K562 (cell line): Measurements from ENCODE around the gene RABEPK. TPM values are rescaled to one million over a fixed set of nuclear protein-coding genes. Genes with fewer than 3 reads are reported as not detected.
A peak's percentile ranks its signal among the peaks of the same experiment; 100 is the strongest.

Experiments used
- CCAR2 ChIP-seq: fragments of 200-400 bp; formaldehyde crosslinking; IDR thresholded peaks from 2 replicates; pipeline ENCODE4 v1.6.1; 2017; ENCODE audit warnings: mild to moderate bottlenecking, low read depth, low read length
- FOXP1 ChIP-seq: sonication (generic); formaldehyde crosslinking; IDR thresholded peaks from 2 replicates; pipeline ENCODE4 v1.8.0; 2022; ENCODE audit warnings: mild to moderate bottlenecking, missing genetic modification reagents
- GTF2A2 ChIP-seq: IDR thresholded peaks from 2 replicates; pipeline ENCODE4 v1.6.1; 2016; ENCODE audit warnings: mild to moderate bottlenecking, missing genetic modification characterization, missing compliant biosample characterization
- KLF1 ChIP-seq: fragments of 450-650 bp; IDR thresholded peaks from 2 replicates; pipeline ENCODE4 v1.6.1; 2016; ENCODE audit warnings: missing genetic modification characterization, missing compliant biosample characterization
- KLF16 ChIP-seq: IDR thresholded peaks from 2 replicates; pipeline ENCODE4 v1.6.1; 2016; ENCODE audit warnings: antibody characterized with exemption
- MTA2 ChIP-seq: fragments of 450-650 bp; IDR thresholded peaks from 2 replicates; pipeline ENCODE4 v1.6.1; 2016; ENCODE audit warnings: low read depth
- MTA3 ChIP-seq: fragments of 450-650 bp; formaldehyde crosslinking; IDR thresholded peaks from 2 replicates; pipeline ENCODE4 v1.6.1; 2017; ENCODE audit warnings: mild to moderate bottlenecking, borderline replicate concordance
- NFE2L1 ChIP-seq: fragments of 450-650 bp; IDR thresholded peaks from 2 replicates; pipeline ENCODE4 v1.6.1; 2016; ENCODE audit warnings: missing genetic modification characterization, low read depth, mild to moderate bottlenecking, missing compliant biosample characterization, moderate library complexity, borderline replicate concordance
- NR2C2 ChIP-seq, 2 experiments: fragments of 200-800 bp in 1 of 2; sonication (Bioruptor generic) in 1 of 2; sonication (generic) in 1 of 2; formaldehyde crosslinking in 1 of 2; IDR thresholded peaks; 2 replicates each; pipeline versions ENCODE4 v1.6.1 to v1.8.0; 2016 to 2022; ENCODE audit warnings: mild to moderate bottlenecking in 1 of 2, missing compliant biosample characterization in 1 of 2, missing genetic modification characterization in 1 of 2, missing genetic modification reagents in 1 of 2
- SMARCC2 ChIP-seq: fragments of 450-650 bp; IDR thresholded peaks from 2 replicates; pipeline ENCODE4 v1.6.1; 2017; ENCODE audit warnings: antibody characterized with exemption, moderate library complexity, mild to moderate bottlenecking, low read depth
- SMARCE1 ChIP-seq: fragments of 450-650 bp; IDR thresholded peaks from 2 replicates; pipeline ENCODE4 v1.7.1; 2016; ENCODE audit warnings: mild to moderate bottlenecking
- TCF3 ChIP-seq: sonication (generic); formaldehyde crosslinking; IDR thresholded peaks from 2 replicates; pipeline ENCODE4 v1.4.0; 2020; ENCODE audit warnings: mild to moderate bottlenecking, missing genetic modification reagents
- TFAP4 ChIP-seq: sonication (generic); formaldehyde crosslinking; IDR thresholded peaks from 2 replicates; pipeline ENCODE4 v1.8.0; 2022; ENCODE audit warnings: missing genetic modification reagents, mild to moderate bottlenecking, moderate library complexity, borderline replicate concordance
- TRIM24 ChIP-seq, 2 experiments: fragments of 450-650 bp; IDR thresholded peaks; 2 replicates each; pipeline ENCODE4 v1.6.1; 2016
- ZBTB40 ChIP-seq, 2 experiments: fragments of 450-650 bp in 1 of 2; sonication (generic) in 1 of 2; formaldehyde crosslinking in 1 of 2; IDR thresholded peaks; 2 replicates each; pipeline versions ENCODE4 v1.7.1 to v1.9.0; 2016 to 2022; ENCODE audit warnings: inconsistent platforms in 1 of 2, mild to moderate bottlenecking in 1 of 2, missing genetic modification reagents in 1 of 2
- ZNF165 ChIP-seq: fragments of 250-450 bp; sonication (Bioruptor Pico); IDR thresholded peaks from 2 replicates; pipeline ENCODE4 v1.4.0; 2020; ENCODE audit warnings: borderline replicate concordance
- ZNF277 ChIP-seq: fragments of 250-450 bp; sonication (Bioruptor Pico); IDR thresholded peaks from 2 replicates; pipeline ENCODE4 v1.8.0; 2022; ENCODE audit warnings: inconsistent platforms, mild to moderate bottlenecking, moderate library complexity, borderline replicate concordance
- ZNF583 ChIP-seq: fragments of 250-450 bp; sonication (Bioruptor Pico); IDR thresholded peaks from 2 replicates; pipeline ENCODE4 v1.4.0; 2020
- polyA plus RNA-seq, 8 experiments: library from polyadenylated mRNA; depleted of rRNA in 4 of 8; stranded (reverse) in 5 of 8; unstranded in 3 of 8; fragments of >200 nt; fragmentation: Nextera tagmentation in 2 of 8; fragmentation: Illumina TruSeq in 1 of 8; extraction: Ambion mirVana in 2 of 8; extraction: Trizol in 1 of 8; gene quantifications; 2 replicates each; pipeline versions ENCODE4 v1.2.1 to v1.2.3, GENCODE V29; 2011 to 2014; ENCODE audit warnings: inconsistent platforms in 1 of 8, missing spikeins in 1 of 8
- total RNA-seq, 7 experiments: library from RNA; depleted of rRNA in 6 of 7; stranded (reverse); fragments of >200 nt in 6 of 7; fragmentation: Illumina TruSeq in 2 of 7; extraction: Trizol in 2 of 7; gene quantifications; 2 replicates each; pipeline versions ENCODE4 v1.2.1 to v1.2.3, GENCODE V29; 2011 to 2021; ENCODE audit warnings: low replicate concordance in 1 of 7

The RABEPK gene
- total and polyA plus RNA-seq, 9 of the 15 experiments (the other 6 are each of a cell fraction or from before 2014, with no cell fraction given) = 38.3 to 113 (median 52.8) TPM

- TF ChIP-seq ZNF583 (CRISPR knock-in tag) (peak; percentile 47; the same call in 1 of the 2 replicates), TFAP4 (CRISPR knock-in tag) (peak; percentile 53), CCAR2 (no peak), TRIM24 (IDR thresholded peaks at IDR 0.05) (0 out of 4 replicates have a peak, but pooled peaks of 1 of the 2 experiments have one; percentile 20), KLF16 (0 out of 2 replicates have a peak, but pooled peaks have one; percentile 45), MTA2 (peak; percentile 53), SMARCC2 (peak; percentile 61; the same call in 1 of the 2 replicates), SMARCE1 (peak; percentile 83), FOXP1 (CRISPR knock-in tag) (0 out of 2 replicates have a peak, but pooled peaks have one; percentile 14), NFE2L1 (tag) (peak; percentile 73), GTF2A2 (tag) (no peak), ZNF277 (CRISPR knock-in tag) (no peak), KLF1 (tag) (no peak), MTA3 (0 out of 2 replicates have a peak, but pooled peaks have one; percentile 47), ZBTB40 (IDR thresholded peaks at IDR 0.05) (peak; percentile 17; the same call in 1 of the 2 replicates), ZBTB40 (CRISPR knock-in tag; IDR thresholded peaks at IDR 0.05) (no peak), NR2C2 (CRISPR knock-in tag; IDR thresholded peaks at IDR 0.05) (no peak), NR2C2 (tag; IDR thresholded peaks at IDR 0.05) (peak; percentile 52; the same call in 1 of the 2 replicates), TCF3 (CRISPR knock-in tag) (peak; percentile 85), ZNF165 (CRISPR knock-in tag) (no peak)
Observed at GRCh38 chr9:125246261-125246667, 45.9 kb downstream of the RABEPK start (continued).
